ENCODE measurements around the gene KLRF1. TPM values are rescaled to one million over a fixed set of nuclear protein-coding genes. Genes with fewer than 3 reads are reported as not detected.
A peak's percentile ranks its signal among the peaks of the same experiment; 100 is the strongest.
"Not testable (repeated sequence)": the region's sequence is repeated elsewhere in the genome, so short reads cannot be mapped to it uniquely, and the experiment has no call there.

Gene KLRF1
- total RNA-seq, 1 donor from 2014 or later, result not detected

DNA sequence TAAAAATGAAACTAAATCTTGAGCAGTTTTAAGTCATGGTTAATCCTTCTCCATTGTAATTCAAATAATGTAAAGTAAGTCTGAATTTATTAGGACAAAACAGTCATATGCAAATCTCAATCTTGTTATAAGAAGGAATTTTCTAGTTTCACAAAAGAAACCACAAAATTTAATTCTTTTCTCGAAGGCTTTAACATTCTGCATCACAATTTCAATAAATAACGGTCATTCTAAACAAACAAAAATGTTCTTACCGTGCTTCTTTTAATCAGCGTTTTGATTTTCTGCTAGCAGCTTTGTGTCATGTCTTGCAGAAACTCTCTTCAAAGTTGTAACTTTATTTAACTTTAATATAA lies 41.6 kb downstream of the KLRF1 start:
- H3K4me1 Mint-ChIP-seq (ENCODE audit: low read depth), result peaks cover 9% of the 10 kb centered on the region
- no peak overlapping the region for H3K4me3 Mint-ChIP-seq (ENCODE audit: low read depth)
- no peaks in the 10 kb centered on the region for H3K36me3 Mint-ChIP-seq (ENCODE audit: insufficient read depth)
- no peak overlapping the region for H3K27ac Mint-ChIP-seq
- no peak for TF ChIP-seq CTCF (IDR thresholded peaks at IDR 0.05; ENCODE audit: unreplicated experiment)
- no peak for DNase-seq (ENCODE audit: low spot score, unreplicated experiment)
- H3K27me3 Mint-ChIP-seq, result peaks cover 6% of the 10 kb centered on the region
- no peaks in the 10 kb centered on the region for H3K9me3 Mint-ChIP-seq (ENCODE audit: low read depth)

DNA sequence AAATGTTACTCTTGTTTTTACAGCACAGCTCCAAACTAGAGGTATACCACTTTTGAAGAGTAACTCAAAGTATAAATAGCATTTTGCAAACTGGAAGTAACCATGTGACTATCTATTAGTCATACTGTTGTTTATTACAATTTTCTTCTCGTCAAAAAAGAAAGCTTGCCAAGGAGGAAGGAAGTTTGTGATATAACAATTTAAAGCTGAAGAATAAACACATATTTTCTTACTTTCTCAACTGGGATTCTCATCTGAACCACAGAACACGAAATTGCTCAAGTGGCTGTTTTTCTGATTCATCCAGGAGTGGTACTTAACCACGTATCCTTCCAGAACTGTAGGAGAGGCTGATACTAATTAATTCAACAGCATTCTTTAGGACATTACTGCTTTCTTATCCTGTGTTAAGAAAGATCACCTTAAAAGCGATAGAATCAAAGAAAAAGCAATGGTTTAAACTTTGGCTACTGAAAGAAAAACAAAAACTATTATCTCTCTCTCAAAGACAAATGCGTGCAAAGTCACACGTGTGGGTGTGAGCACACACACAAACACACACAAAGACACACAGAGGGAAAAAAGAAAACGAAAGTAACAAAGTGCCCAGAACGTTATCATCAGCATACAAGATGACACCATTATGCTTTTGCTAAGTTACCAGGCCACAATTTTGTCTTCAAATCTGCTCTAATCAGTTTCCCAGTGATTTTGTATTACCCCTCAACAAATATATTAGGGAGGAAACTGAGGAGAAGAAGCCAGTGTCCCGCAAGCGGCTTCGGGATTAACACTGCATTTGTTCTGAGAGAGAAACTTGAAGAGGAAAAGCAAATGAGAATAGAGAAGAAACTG lies 42.3 kb downstream of the KLRF1 start, which contains the start of gene CLEC2B:
Gene CLEC2B, minus strand, starts transcription at position 48 of the 855 bp plus-strand sequence.
- no peak for DNase-seq (ENCODE audit: low spot score, unreplicated experiment)
- H3K27ac Mint-ChIP-seq, result peak within 1 kb of the TSS; percentile 4
- H3K4me3 Mint-ChIP-seq (ENCODE audit: low read depth), result no peak within 1 kb of the TSS
- H3K36me3 Mint-ChIP-seq (ENCODE audit: insufficient read depth), result no peaks in the 10 kb centered on the region
- no peaks in the 10 kb centered on the region for H3K9me3 Mint-ChIP-seq (ENCODE audit: low read depth)
- H3K4me1 Mint-ChIP-seq (ENCODE audit: low read depth), result peaks cover 9% of the 10 kb centered on the region
- no peak for TF ChIP-seq CTCF (IDR thresholded peaks at IDR 0.05; ENCODE audit: unreplicated experiment)
- peaks cover 6% of the 10 kb centered on the region for H3K27me3 Mint-ChIP-seq

- no peak overlapping the region for H3K27ac Mint-ChIP-seq
- peaks cover 9% of the 10 kb centered on the region for H3K4me1 Mint-ChIP-seq (ENCODE audit: low read depth)
- TF ChIP-seq CTCF (IDR thresholded peaks at IDR 0.05; ENCODE audit: unreplicated experiment), result no peak
- no peak for DNase-seq (ENCODE audit: low spot score, unreplicated experiment)
- H3K9me3 Mint-ChIP-seq (ENCODE audit: low read depth), result peaks cover 4% of the 10 kb centered on the region
- peaks cover 6% of the 10 kb centered on the region for H3K27me3 Mint-ChIP-seq
- no peaks in the 10 kb centered on the region for H3K36me3 Mint-ChIP-seq (ENCODE audit: insufficient read depth)
- no peak overlapping the region for H3K4me3 Mint-ChIP-seq (ENCODE audit: low read depth)
Observed at GRCh38 chr12:9870286-9870866, 43.1 kb downstream of the KLRF1 start.

DNA sequence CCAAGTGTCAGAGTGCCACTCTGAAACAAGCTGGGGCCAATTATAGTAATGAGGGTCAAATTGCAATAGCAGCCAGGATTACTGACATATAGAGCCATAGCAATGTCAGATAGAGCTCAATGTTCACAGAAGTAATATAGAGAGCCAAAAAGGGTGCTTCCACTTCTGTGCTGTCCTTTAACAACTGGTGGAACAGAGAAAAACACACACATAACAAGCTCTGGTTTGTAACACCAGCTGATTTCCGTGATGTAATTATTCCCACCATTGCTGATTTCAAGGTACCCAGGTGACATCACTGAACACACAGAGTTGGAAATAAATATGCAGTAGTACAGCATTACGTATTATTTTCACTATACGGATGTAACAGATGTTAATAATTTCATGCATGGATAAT lies 44.9 kb downstream of the KLRF1 start:
- Mint-ChIP-seq H3K27ac (no peak overlapping the region), H3K9me3 (ENCODE audit: low read depth) (peaks cover 9% of the 10 kb centered on the region), H3K4me1 (ENCODE audit: low read depth) (peaks cover 9% of the 10 kb centered on the region), H3K4me3 (ENCODE audit: low read depth) (no peak overlapping the region), H3K36me3 (ENCODE audit: insufficient read depth) (no peaks in the 10 kb centered on the region), H3K27me3 (peaks cover 6% of the 10 kb centered on the region)
- no peak for TF ChIP-seq CTCF (IDR thresholded peaks at IDR 0.05; ENCODE audit: unreplicated experiment)
- no peak for DNase-seq (ENCODE audit: low spot score, unreplicated experiment)

DNA sequence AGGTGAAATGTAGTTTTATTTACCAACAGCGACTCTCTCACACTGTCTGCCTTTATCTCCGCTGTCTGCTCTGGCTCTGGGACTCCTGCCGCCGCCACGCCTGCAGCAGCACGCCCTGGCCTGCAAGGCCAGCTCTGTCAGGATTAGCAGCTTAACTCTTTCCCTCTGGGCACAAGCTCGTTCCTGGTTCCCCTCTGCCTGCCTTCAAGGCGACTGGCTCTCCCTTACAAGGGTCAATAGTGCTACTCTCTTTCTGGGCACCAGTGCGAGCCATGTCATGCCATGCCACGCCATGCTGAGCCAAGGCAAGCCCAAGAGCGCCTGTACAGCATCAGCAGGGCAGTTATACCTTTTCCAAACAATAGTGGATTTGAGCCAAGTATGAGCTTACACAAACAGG lies 45.5 kb downstream of the KLRF1 start:
- TF ChIP-seq CTCF (IDR thresholded peaks at IDR 0.05; ENCODE audit: unreplicated experiment), result no peak
- no peak for DNase-seq (ENCODE audit: low spot score, unreplicated experiment)
- no peak overlapping the region for H3K27ac Mint-ChIP-seq
- peaks cover 9% of the 10 kb centered on the region for H3K4me1 Mint-ChIP-seq (ENCODE audit: low read depth)
- no peaks in the 10 kb centered on the region for H3K36me3 Mint-ChIP-seq (ENCODE audit: insufficient read depth)
- H3K4me3 Mint-ChIP-seq (ENCODE audit: low read depth), result no peak overlapping the region
- H3K27me3 Mint-ChIP-seq, result peaks cover 6% of the 10 kb centered on the region
- H3K9me3 Mint-ChIP-seq (ENCODE audit: low read depth), result peaks cover 9% of the 10 kb centered on the region

DNA sequence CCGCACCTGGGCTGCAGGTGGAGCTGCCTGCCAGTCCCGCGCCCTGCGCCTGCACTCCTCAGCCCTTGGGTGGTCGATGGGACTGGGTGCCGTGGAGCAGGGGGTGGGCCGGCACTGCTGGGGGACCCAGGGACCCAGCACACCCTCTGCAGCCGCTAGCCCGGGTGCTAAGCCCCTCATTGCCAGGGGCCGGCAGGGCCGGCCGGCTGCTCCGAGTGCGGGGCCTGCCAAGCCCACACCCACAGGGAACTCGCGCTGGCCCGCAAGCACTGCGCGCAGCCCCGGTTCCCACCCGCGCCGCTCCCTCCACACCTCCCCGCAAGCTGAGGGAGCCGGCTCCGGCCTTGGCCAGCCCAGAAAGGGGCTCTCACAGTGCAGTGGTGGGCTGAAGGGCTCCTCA lies 48.8 kb downstream of the KLRF1 start:
- H3K36me3 Mint-ChIP-seq (ENCODE audit: insufficient read depth); H3K27ac Mint-ChIP-seq; H3K27me3 Mint-ChIP-seq; H3K9me3 Mint-ChIP-seq (ENCODE audit: low read depth); DNase-seq (ENCODE audit: low spot score, unreplicated experiment); H3K4me3 Mint-ChIP-seq (ENCODE audit: low read depth); H3K4me1 Mint-ChIP-seq (ENCODE audit: low read depth): not testable (repeated sequence)
